Heart left ventricle (tissue), 13 donors: ENCODE results near the gene ZDHHC24.

Experiments
- CTCF ChIP-seq, 12 donors: fragments of 200-600 bp; sonication (generic) in 4 of 12; IDR thresholded peaks; one replicate each; pipeline versions ENCODE4 v1.5.0 to v1.8.0; 2018 to 2022; ENCODE audit warnings: antibody characterized with exemption in 12 of 12, mild to moderate bottlenecking in 5 of 12
- POLR2A ChIP-seq, 2 donors: fragments of 450-650 bp; IDR thresholded peaks; one replicate each; pipeline ENCODE4 v1.6.1; 2017; ENCODE audit warnings: antibody characterized with exemption in 2 of 2, mild to moderate bottlenecking in 2 of 2, moderate library complexity in 2 of 2
- donor health status: ischemic (EF 13 %, LVEDD 7.1; RV severe dilation, severe dysfunction).
- donor health status: DM: no; HTN: yes; CAD: no.
- donor health status: DM: no; HTN: no; CAD: no.
- donor health status: ischemic (EF 25% LVEDD 6.9; RV normal size, moderate dysfunction).
- donor health status: ischemic (EF 25% LVEDD 5.7; RV mildly dilated, moderate dysfunction).
- donor health status: ischemic (EF 35%, LVEDD 5.7; RV mildly dilated, moderate dysfunction).
- donor health status: nonischemic (EF 11% LVEDD 7.7; RV severe dilation, severe dysfunction).
- donor health status: DM: yes; HTN: yes; CAD: no.
- donor health status: PGD.
- donor health status: ischemic (EF 29% LVEDD 5.4; RV normal size, mild dysfunction).
- donor health status: nonischemic (EF 23%, LVEDD 6.1; RV moderate dilation, normal function).

- no peak for TF ChIP-seq CTCF (IDR thresholded peaks at IDR 0.05)
- TF ChIP-seq POLR2A (IDR thresholded peaks at IDR 0.05), result no peak
These were observed 44.3 kb upstream of the ZDHHC24 start for GRCh38 chr11:66589996-66590675.
